ENCODE measurements around the gene CDH1. TPM values are rescaled to one million over a fixed set of nuclear protein-coding genes. Genes with fewer than 3 reads are reported as not detected.

CDH1 gene
- total RNA-seq, 1 donor = under 0.01 TPM

DNA sequence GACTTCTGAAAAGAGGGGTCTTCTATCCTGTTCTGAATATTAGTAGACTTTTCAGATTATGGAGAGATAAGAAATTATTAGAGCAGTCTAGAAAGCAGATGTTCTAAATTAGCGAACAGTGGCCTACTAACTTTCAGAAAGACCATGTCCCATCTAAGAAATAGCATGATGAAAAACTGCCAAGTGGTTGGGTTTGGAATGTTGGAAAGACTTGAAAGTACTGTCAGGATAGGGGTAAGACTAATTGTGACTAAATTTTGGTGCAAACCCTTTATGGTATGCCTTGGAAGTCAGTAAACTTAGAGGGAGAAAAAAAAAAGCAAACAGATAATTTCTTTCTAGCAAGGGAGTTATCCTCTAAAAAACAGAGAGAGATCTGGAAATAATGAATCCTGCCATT lies 147.3 kb downstream of the CDH1 start:
- TF ChIP-seq, protein P1, sequence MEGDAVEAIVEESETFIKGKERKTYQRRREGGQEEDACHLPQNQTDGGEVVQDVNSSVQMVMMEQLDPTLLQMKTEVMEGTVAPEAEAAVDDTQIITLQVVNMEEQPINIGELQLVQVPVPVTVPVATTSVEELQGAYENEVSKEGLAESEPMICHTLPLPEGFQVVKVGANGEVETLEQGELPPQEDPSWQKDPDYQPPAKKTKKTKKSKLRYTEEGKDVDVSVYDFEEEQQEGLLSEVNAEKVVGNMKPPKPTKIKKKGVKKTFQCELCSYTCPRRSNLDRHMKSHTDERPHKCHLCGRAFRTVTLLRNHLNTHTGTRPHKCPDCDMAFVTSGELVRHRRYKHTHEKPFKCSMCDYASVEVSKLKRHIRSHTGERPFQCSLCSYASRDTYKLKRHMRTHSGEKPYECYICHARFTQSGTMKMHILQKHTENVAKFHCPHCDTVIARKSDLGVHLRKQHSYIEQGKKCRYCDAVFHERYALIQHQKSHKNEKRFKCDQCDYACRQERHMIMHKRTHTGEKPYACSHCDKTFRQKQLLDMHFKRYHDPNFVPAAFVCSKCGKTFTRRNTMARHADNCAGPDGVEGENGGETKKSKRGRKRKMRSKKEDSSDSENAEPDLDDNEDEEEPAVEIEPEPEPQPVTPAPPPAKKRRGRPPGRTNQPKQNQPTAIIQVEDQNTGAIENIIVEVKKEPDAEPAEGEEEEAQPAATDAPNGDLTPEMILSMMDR (IDR thresholded peaks at IDR 0.05; ENCODE audit: insufficient read depth, low read depth, low read length) = no peak
- H3K4me3 ChIP-seq (ENCODE audit: low read depth, low read length) = no peak overlapping the region
- DNase-seq (ENCODE audit: low read depth) = no peak

Small RNAs within 50 kb of the gene (small RNA-seq; reads per million reads assigned to genes)
- gene RNA5SP429 = not detected

Other genes with a start within 250 kb of the CDH1 start
- gene ZFP90, start 198.0 kb upstream of the CDH1 start, total RNA-seq = 20.9 and 22.5 TPM in 2 replicates
- 0.32 and 2.2 TPM in 2 replicates for gene CDH3, start 92.0 kb upstream of the CDH1 start, total RNA-seq
- gene TANGO6, start 106.2 kb downstream of the CDH1 start, total RNA-seq = 26.4 and 37.1 TPM in 2 replicates

Measured in fibroblast of villous mesenchyme (primary cell).